SU-DHL-6 (cell line): ENCODE measurements around the gene RGL2.

ENCODE experiments used
- EZH2phosphoT487 ChIP-seq: fragments of 200-600 bp; sonication (generic), shearing (Covaris generic); conservative IDR thresholded peaks from 2 replicates; pipeline ENCODE4 v1.6.1; 2018; ENCODE audit warnings: mild to moderate bottlenecking, antibody characterized with exemption, low read length, moderate library complexity, mixed read lengths
- TF ChIP-seq, protein P1 (sequence below): fragments of 200-600 bp; sonication (generic); IDR thresholded peaks from one replicate; pipeline ENCODE4 v1.5.1; 2017; ENCODE audit warnings: antibody characterized with exemption, mild to moderate bottlenecking, low read length, moderate library complexity; ENCODE audit not compliant: insufficient read depth, poor library complexity, severe bottlenecking

DNA sequence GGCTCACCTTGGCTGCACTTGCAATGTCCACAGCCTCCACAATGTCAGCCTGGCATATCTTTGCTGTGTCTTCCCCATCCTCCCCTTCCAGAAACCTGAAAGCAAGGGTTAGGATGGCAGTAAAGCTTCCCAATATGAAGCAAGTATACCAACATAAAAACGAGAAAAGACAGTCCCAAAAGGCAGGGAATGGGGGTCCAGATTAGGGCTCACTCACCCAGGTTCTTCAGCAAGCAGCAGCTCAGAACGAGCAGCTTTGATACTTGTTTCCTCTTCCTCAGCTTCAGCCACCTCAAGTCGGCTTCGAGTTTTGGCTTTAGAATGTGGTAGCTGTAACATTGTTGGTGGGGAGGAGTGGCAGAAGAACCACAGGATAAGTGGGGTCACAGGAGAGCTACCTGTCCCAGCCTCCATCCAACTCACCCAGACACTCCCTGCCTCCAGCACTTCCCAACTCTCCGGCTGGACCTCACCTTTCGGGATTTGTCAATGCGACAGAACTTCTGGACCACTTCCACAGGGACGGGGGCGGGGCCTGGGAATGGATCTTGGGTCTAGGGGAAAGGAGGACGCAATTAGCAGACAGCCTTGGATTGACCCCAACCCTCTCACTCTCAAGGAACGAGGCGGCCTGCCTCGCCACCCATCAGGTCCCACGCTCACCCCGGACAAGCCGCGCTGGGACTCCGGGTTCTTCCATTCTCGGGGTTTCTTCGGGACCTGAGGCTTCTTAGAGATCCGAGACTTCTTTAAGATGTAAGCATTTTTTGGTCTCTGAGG is 10.4 kb downstream of the RGL2 start:
- TF ChIP-seq, protein P1, sequence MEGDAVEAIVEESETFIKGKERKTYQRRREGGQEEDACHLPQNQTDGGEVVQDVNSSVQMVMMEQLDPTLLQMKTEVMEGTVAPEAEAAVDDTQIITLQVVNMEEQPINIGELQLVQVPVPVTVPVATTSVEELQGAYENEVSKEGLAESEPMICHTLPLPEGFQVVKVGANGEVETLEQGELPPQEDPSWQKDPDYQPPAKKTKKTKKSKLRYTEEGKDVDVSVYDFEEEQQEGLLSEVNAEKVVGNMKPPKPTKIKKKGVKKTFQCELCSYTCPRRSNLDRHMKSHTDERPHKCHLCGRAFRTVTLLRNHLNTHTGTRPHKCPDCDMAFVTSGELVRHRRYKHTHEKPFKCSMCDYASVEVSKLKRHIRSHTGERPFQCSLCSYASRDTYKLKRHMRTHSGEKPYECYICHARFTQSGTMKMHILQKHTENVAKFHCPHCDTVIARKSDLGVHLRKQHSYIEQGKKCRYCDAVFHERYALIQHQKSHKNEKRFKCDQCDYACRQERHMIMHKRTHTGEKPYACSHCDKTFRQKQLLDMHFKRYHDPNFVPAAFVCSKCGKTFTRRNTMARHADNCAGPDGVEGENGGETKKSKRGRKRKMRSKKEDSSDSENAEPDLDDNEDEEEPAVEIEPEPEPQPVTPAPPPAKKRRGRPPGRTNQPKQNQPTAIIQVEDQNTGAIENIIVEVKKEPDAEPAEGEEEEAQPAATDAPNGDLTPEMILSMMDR: no peak
- TF ChIP-seq EZH2phosphoT487: no peak
